Measurements from ENCODE around the gene RPL28. TPM values are rescaled to one million over a fixed set of nuclear protein-coding genes. Genes with fewer than 3 reads are reported as not detected.

The RPL28 gene
- total RNA-seq, 4 donors from 2014 or later: 116 to 394 (median 283) TPM

DNA sequence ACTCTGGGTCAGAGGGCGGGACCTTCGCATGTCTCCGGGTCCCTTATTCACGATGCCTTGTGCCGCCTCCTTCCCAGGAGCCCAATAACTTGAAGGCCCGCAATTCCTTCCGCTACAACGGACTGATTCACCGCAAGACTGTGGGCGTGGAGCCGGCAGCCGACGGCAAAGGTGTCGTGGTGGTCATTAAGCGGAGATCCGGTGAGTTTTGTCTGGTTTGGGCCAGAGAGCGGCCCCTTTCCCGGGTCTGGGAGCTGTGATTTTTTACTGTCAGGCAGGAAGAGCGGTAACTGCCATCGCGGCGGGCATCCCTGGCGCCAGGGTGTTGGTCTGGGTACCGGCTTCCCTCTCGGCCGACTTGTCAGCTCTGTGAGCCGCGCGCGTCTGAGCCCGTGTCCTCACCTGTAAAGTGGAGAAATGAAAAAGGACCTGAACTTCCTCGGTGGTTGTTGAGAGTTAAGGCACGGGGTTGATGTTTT is 800 bp downstream of the RPL28 start:
- Histone ChIP-seq H3K9me3 (no peaks in the 10 kb centered on the region), H3K4me3 (peak overlapping the region; percentile 66 to 86 (median 81)), H3K36me3 (peaks cover 0 to 40% (median 0%) of the 10 kb centered on the region in 3 donors), H3K27me3 (no peaks in the 10 kb centered on the region), H3K4me1 (peaks cover 8 to 54% (median 29%) of the 10 kb centered on the region in 4 donors), H3K27ac (peak overlapping the region; percentile 85 to 96 (median 91))
- TF ChIP-seq, protein P1, sequence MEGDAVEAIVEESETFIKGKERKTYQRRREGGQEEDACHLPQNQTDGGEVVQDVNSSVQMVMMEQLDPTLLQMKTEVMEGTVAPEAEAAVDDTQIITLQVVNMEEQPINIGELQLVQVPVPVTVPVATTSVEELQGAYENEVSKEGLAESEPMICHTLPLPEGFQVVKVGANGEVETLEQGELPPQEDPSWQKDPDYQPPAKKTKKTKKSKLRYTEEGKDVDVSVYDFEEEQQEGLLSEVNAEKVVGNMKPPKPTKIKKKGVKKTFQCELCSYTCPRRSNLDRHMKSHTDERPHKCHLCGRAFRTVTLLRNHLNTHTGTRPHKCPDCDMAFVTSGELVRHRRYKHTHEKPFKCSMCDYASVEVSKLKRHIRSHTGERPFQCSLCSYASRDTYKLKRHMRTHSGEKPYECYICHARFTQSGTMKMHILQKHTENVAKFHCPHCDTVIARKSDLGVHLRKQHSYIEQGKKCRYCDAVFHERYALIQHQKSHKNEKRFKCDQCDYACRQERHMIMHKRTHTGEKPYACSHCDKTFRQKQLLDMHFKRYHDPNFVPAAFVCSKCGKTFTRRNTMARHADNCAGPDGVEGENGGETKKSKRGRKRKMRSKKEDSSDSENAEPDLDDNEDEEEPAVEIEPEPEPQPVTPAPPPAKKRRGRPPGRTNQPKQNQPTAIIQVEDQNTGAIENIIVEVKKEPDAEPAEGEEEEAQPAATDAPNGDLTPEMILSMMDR (IDR thresholded peaks at IDR 0.05): no peak
- no peak for TF ChIP-seq POLR2A (IDR thresholded peaks at IDR 0.05)
- peak in 1 of 3 donors; percentile 36 for DNase-seq

DNA sequence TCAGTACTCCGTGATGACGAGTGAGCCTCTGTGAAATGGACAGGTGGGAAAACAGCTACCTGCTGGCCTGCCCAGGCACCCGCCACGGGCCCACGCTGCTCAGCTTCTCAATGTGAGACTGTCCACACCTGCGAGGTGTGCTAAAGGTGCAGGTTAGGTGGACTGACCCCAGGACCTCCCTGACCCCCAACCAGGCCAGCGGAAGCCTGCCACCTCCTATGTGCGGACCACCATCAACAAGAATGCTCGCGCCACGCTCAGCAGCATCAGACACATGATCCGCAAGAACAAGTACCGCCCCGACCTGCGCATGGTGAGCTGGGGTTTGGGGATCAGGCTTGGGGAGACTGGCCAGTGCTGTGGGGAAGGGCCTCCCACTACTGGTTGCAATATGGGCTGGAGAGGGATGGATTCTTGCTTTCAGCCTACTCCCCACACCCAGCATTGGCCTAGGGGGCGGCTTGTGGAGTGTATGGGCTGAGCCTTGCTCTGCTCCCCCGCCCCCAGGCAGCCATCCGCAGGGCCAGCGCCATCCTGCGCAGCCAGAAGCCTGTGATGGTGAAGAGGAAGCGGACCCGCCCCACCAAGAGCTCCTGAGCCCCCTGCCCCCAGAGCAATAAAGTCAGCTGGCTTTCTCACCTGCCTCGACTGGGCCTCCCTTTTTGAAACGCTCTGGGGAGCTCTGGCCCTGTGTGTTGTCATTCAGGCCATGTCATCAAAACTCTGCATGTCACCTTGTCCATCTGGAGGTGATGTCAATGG is 2.2 kb downstream of the RPL28 start:
- peak overlapping the region in 1 of 4 donors; percentile 1 for H3K27ac ChIP-seq
- no peaks in the 10 kb centered on the region for H3K9me3 ChIP-seq
- H3K4me1 ChIP-seq: peaks cover 8 to 48% (median 29%) of the 10 kb centered on the region in 4 donors
- H3K27me3 ChIP-seq: no peaks in the 10 kb centered on the region
- DNase-seq: no peak
- peak overlapping the region in 3 of 4 donors; percentile 66 to 84 (median 78) for H3K4me3 ChIP-seq
- TF ChIP-seq, protein P1 (IDR thresholded peaks at IDR 0.05): no peak
- TF ChIP-seq POLR2A (IDR thresholded peaks at IDR 0.05): no peak
- peaks cover 0 to 40% (median 0%) of the 10 kb centered on the region in 3 donors for H3K36me3 ChIP-seq

DNA sequence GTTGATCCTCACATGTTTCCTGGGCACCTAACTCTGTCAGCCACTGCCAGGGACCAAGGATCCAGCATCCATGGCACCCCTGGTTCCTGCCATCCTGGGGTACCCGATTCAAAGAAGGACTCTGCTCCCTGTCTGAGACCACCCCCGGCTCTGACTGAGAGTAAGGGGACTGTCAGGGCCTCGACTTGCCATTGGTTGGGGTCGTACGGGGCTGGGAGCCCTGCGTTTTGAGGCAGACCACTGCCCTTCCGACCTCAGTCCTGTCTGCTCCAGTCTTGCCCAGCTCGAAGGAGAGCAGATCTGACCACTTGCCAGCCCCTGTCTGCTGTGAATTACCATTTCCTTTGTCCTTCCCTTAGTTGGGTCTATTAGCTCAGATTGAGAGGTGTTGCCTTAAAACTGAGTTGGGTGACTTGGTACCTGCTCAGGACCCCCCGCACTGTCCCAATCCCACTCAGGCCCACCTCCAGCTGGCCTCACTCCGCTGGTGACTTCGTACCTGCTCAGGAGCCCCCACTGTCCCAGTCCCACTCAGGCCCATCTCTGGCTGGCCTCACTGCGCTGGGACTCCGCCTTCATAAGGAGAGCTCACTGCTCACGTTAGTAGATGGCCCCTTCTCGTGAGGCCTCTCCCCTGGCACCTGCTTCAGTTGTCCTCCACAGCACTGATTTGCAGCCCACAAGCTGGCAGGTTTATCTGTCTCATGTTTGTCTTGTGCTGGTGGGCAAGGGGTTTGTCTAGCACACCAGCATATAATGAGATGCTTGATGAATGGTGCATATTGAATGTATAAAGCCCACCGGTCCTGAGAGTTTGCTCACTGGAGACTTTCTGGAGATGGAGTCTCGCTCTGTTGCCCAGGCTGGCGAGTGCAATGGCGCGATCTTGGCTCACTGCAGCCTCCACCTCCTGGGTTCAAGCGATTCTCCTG is 3.9 kb downstream of the RPL28 start:
- H3K9me3 ChIP-seq: no peaks in the 10 kb centered on the region
- peaks cover 0 to 40% (median 0%) of the 10 kb centered on the region in 3 donors for H3K36me3 ChIP-seq
- no peak for DNase-seq
- H3K27ac ChIP-seq: no peak overlapping the region
- no peak overlapping the region for H3K4me3 ChIP-seq
- H3K4me1 ChIP-seq: peaks cover 8 to 37% (median 26%) of the 10 kb centered on the region in 4 donors
- TF ChIP-seq, protein P1 (IDR thresholded peaks at IDR 0.05): no peak
- TF ChIP-seq POLR2A (IDR thresholded peaks at IDR 0.05): no peak
- no peaks in the 10 kb centered on the region for H3K27me3 ChIP-seq

DNA sequence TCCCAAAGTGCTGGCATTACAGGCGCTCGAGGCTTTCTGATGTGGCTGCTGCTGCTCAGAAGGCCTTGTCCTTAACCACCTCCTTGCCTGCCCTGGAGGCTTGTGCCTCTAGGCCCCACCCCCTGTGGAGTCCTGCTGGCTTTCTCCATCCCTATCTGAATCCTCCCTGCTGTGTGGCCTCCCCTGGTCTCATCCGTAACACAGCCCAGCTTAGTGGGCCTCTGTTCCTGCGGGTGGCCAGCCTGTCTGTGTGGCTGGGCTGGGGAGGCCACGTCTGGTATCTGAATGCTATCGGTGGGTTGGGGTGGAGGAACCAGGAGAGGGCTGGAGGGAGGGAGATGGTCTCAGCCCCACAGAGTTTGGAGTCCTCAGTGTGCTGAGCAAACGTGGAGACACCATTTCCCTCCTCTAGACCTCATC is 4.7 kb downstream of the RPL28 start:
- TF ChIP-seq POLR2A (IDR thresholded peaks at IDR 0.05): no peak
- TF ChIP-seq, protein P1 (IDR thresholded peaks at IDR 0.05): no peak
- no peak for DNase-seq
- Histone ChIP-seq H3K36me3 (peaks cover 0 to 40% (median 0%) of the 10 kb centered on the region in 3 donors), H3K27me3 (no peaks in the 10 kb centered on the region), H3K27ac (no peak overlapping the region), H3K9me3 (no peaks in the 10 kb centered on the region), H3K4me1 (peaks cover 8 to 33% (median 22%) of the 10 kb centered on the region in 4 donors), H3K4me3 (no peak overlapping the region)

DNA sequence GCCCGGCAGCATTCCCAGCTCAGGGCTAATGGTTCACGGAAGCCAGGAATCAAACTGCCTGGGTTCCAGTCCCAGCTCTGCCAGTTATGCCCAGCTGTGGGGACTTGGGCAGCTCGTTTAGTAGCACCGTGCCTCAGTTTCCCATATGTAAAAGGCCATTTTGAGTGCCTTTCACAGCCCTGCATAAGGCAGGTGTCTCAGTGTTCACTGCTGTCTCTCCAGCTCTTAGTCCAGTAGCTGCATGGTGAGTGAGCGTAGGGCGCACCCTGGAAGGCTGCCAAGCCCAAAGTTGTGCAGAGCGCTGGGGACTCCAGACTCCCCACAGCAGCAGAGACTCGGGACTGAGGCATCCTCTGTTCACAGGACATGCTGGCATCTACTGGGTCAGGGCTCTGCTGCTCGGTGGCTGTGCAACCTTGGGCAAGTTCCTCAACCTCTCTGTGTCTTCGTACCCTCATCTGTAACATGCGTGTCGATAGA is 5.5 kb downstream of the RPL28 start:
- TF ChIP-seq, protein P1 (IDR thresholded peaks at IDR 0.05): no peak
- no peak for DNase-seq
- no peaks in the 10 kb centered on the region for H3K27me3 ChIP-seq
- H3K27ac ChIP-seq: no peak overlapping the region
- no peak overlapping the region for H3K4me3 ChIP-seq
- H3K4me1 ChIP-seq: peaks cover 8 to 33% (median 22%) of the 10 kb centered on the region in 4 donors
- H3K9me3 ChIP-seq: no peaks in the 10 kb centered on the region
- H3K36me3 ChIP-seq: peaks cover 0 to 40% (median 0%) of the 10 kb centered on the region in 3 donors
